ENCODE results near the gene TRIM15.
A peak's percentile ranks its signal among the peaks of the same experiment; 100 is the strongest.
"Not testable (repeated sequence)": the region's sequence is repeated elsewhere in the genome, so short reads cannot be mapped to it uniquely, and the experiment has no call there.

Gene TRIM15

DNA sequence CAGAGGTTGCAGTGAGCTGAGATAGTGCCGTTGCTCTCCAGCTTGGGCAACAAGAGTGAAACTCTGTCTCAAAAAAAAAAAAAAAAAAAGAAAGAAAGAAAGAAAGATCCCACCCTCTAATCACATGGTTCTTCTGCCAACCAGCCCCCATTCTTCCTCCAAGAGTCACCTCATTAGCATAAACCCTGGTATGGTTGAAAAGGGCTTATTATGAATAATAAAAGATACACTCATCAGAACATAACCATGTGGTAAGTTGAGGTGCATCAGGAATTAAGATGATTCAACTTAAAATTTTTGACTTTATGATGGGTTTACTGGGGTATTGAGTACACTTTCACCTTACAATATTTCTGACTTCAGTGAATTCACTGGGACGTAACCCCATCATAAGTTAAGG is 28.2 kb upstream of the TRIM15 start (continued):
- TF ChIP-seq, protein P1, sequence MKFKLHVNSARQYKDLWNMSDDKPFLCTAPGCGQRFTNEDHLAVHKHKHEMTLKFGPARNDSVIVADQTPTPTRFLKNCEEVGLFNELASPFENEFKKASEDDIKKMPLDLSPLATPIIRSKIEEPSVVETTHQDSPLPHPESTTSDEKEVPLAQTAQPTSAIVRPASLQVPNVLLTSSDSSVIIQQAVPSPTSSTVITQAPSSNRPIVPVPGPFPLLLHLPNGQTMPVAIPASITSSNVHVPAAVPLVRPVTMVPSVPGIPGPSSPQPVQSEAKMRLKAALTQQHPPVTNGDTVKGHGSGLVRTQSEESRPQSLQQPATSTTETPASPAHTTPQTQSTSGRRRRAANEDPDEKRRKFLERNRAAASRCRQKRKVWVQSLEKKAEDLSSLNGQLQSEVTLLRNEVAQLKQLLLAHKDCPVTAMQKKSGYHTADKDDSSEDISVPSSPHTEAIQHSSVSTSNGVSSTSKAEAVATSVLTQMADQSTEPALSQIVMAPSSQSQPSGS (tag by site-specific recombination; IDR thresholded peaks at IDR 0.05; ENCODE audit: low read depth) = no peak
- TF ChIP-seq, protein P2, sequence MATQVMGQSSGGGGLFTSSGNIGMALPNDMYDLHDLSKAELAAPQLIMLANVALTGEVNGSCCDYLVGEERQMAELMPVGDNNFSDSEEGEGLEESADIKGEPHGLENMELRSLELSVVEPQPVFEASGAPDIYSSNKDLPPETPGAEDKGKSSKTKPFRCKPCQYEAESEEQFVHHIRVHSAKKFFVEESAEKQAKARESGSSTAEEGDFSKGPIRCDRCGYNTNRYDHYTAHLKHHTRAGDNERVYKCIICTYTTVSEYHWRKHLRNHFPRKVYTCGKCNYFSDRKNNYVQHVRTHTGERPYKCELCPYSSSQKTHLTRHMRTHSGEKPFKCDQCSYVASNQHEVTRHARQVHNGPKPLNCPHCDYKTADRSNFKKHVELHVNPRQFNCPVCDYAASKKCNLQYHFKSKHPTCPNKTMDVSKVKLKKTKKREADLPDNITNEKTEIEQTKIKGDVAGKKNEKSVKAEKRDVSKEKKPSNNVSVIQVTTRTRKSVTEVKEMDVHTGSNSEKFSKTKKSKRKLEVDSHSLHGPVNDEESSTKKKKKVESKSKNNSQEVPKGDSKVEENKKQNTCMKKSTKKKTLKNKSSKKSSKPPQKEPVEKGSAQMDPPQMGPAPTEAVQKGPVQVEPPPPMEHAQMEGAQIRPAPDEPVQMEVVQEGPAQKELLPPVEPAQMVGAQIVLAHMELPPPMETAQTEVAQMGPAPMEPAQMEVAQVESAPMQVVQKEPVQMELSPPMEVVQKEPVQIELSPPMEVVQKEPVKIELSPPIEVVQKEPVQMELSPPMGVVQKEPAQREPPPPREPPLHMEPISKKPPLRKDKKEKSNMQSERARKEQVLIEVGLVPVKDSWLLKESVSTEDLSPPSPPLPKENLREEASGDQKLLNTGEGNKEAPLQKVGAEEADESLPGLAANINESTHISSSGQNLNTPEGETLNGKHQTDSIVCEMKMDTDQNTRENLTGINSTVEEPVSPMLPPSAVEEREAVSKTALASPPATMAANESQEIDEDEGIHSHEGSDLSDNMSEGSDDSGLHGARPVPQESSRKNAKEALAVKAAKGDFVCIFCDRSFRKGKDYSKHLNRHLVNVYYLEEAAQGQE (tag by site-specific recombination; IDR thresholded peaks at IDR 0.05) = no peak

DNA sequence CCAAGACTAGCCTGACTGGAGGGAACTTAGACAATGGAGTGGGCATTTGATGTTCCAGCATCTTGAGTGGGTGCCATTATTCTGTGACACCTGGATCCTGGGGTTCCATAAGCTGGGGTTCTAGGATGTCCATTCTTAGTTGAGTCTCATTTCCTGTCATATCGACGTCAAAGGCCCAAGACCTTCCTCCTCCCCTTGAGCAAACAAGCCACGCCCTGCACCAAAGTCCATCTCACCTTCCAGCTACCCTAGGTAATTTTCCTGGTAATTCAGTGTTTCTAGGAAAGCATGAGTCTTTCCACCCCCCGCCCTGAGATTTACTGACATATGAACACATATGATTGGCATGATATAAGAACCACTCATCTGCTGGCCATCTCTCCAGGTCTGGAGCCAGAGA is 27.6 kb upstream of the TRIM15 start, which contains the start of gene TRIM40:
Gene TRIM40 (plus strand): TSS at position 384 of the 400 bp plus-strand sequence. CDS start 897 bp downstream, outside the sequence.
- no peaks in the 10 kb centered on the region for H3K36me3 ChIP-seq (ENCODE audit: control insufficient read depth in 2 of 2, insufficient read depth in 1 of 2, low read length in 2 of 2)
- H3K27ac ChIP-seq (ENCODE audit: extremely low read depth, low read depth, low read length) = no peak within 1 kb of the TSS
- CTCF ChIA-PET = interaction anchor here (0.7 to 8.4 kb wide), 3 partner anchors 13 to 1358 kb away, joined by 3 to 200 read pairs (median 6); no protein-coding TSS in a partner anchor
- TF ChIP-seq KLF1 (tag by site-specific recombination; IDR thresholded peaks at IDR 0.05) (peak; percentile 48), KLF9 (tag by site-specific recombination; IDR thresholded peaks at IDR 0.05; ENCODE audit: low read depth) (no peak)
- no peaks in the 10 kb centered on the region for H3K4me1 ChIP-seq (ENCODE audit: control insufficient read depth, insufficient read depth, low read length)
- no peaks in the 10 kb centered on the region for H3K9me3 ChIP-seq (ENCODE audit: control insufficient read depth, insufficient read depth, low read depth, low read length)
- POLR2A ChIA-PET = no interaction called here
- no peak within 1 kb of the TSS for H3K4me3 ChIP-seq (ENCODE audit: low read depth, low read length)

DNA sequence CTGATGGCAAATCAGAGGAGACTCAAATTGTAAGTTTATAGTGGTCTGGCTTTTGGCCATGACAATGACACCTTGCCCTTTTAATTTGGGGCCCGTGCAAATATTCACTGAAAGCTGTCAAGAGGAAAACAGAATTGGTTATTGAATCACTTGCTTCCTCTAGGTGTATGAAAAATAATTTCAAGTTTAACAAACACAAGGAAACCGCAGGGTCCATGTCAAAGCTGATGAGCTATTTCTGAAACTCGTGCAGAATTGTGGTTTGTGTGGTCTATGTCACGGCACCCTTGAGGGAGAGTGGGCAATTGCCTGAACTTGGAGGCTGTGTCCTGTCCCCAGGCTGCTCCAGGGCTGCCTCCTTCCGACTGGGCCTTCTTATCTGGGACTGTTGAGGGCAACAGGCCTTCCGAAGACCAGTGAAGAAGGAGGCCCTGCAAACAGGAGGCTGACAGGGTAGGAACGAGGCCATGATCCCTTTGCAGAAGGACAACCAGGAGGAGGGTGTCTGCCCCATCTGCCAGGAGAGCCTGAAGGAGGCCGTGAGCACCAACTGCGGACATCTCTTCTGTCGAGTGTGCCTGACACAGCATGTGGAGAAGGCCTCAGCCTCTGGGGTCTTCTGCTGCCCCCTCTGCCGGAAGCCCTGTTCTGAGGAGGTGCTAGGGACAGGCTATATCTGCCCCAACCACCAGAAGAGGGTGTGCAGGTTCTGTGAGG is 26.6 kb upstream of the TRIM15 start:
- POLR2A ChIA-PET = no interaction called here
- no peak for TF ChIP-seq ZNF311 (tag by site-specific recombination; IDR thresholded peaks at IDR 0.05; ENCODE audit: borderline replicate concordance)
- peak; percentile 72 for TF ChIP-seq ZNF707 (tag by site-specific recombination; IDR thresholded peaks at IDR 0.05)
- Histone ChIP-seq H3K36me3 (ENCODE audit: control insufficient read depth in 2 of 2, insufficient read depth in 1 of 2, low read length in 2 of 2) (no peaks in the 10 kb centered on the region), H3K27ac (ENCODE audit: extremely low read depth, low read depth, low read length) (no peak overlapping the region), H3K4me1 (ENCODE audit: control insufficient read depth, insufficient read depth, low read length) (no peaks in the 10 kb centered on the region), H3K9me3 (ENCODE audit: control insufficient read depth, insufficient read depth, low read depth, low read length) (no peaks in the 10 kb centered on the region), H3K4me3 (ENCODE audit: low read depth, low read length) (no peak overlapping the region)
- CTCF ChIA-PET = interaction anchor here (1.2 to 8.4 kb wide), 2 partner anchors 14 to 32 kb away, joined by 6 to 200 read pairs; no protein-coding TSS in a partner anchor

- CTCF ChIA-PET = interaction anchor here (9.3 kb wide), 1 partner anchor 9 kb away, joined by 126 read pairs; no protein-coding TSS in a partner anchor
- H3K4me3 ChIP-seq (ENCODE audit: low read depth, low read length); H3K27ac ChIP-seq (ENCODE audit: extremely low read depth, low read depth, low read length); POLR2A ChIA-PET; H3K9me3 ChIP-seq (ENCODE audit: control insufficient read depth, insufficient read depth, low read depth, low read length); H3K4me1 ChIP-seq (ENCODE audit: control insufficient read depth, insufficient read depth, low read length); H3K36me3 ChIP-seq (ENCODE audit: control insufficient read depth in 2 of 2, insufficient read depth in 1 of 2, low read length in 2 of 2): not testable (repeated sequence)
- peak; percentile 84 for TF ChIP-seq ZNF146 (tag by site-specific recombination; IDR thresholded peaks at IDR 0.05)
Observed at GRCh38 chr6:30140240-30140639, 23.1 kb upstream of the TRIM15 start.

DNA sequence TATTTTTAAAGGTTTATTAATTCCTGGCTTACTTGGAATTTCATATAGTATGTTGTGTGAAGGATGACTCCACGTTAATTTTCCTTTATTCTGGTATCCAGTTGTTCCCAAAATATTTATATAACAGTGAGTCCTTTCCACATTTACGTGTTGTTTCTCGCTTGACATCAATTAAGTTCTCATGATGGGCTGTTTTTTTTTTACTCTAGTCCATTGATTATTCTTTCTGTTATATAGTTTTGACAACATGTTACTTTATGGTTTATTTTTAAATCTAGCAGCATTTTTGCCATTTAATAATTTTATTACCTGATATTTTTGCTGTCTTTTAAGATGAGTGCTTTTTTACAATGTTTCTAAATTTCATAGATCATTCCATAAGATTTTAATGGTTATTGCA is 20.7 kb upstream of the TRIM15 start:
- no peaks in the 10 kb centered on the region for H3K9me3 ChIP-seq (ENCODE audit: control insufficient read depth, insufficient read depth, low read depth, low read length)
- ChIA-PET POLR2A (no interaction called here), CTCF (interaction anchor here (0.7 to 9.3 kb wide), 2 partner anchors 12 to 156 kb away, joined by 3 to 126 read pairs; no protein-coding TSS in a partner anchor)
- H3K27ac ChIP-seq (ENCODE audit: extremely low read depth, low read depth, low read length) = no peak overlapping the region
- no peak overlapping the region for H3K4me3 ChIP-seq (ENCODE audit: low read depth, low read length)
- H3K36me3 ChIP-seq (ENCODE audit: control insufficient read depth in 2 of 2, insufficient read depth in 1 of 2, low read length in 2 of 2) = no peaks in the 10 kb centered on the region
- H3K4me1 ChIP-seq (ENCODE audit: control insufficient read depth, insufficient read depth, low read length) = peaks cover 2% of the 10 kb centered on the region; the same call in 1 of the 2 replicates
- TF ChIP-seq ZBTB8A (tag by site-specific recombination; IDR thresholded peaks at IDR 0.05) (no peak), ZNF660 (tag by site-specific recombination; IDR thresholded peaks at IDR 0.05) (peak; percentile 96), KLF9 (tag by site-specific recombination; IDR thresholded peaks at IDR 0.05; ENCODE audit: low read depth) (no peak)

All from HEK293 (cell line).